Caco-2 (cell line): ENCODE data around the gene VDR. TPM values are rescaled to one million over a fixed set of nuclear protein-coding genes. Genes with fewer than 3 reads are reported as not detected.

ENCODE experiments used
- BruUV-seq: library from RNA; stranded (reverse); fragments of 400-500 nt; replicated peaks from 2 replicates; lab custom pipeline; 2021; lab: Mats Ljungman, UMichigan
- CTCF ChIA-PET: fragments of 300-600 bp; sonication (Branson Sonifier 250); formaldehyde crosslinking; loops from one replicate; lab custom pipeline; 2022; ENCODE audit warnings: antibody characterized with exemption; lab: Charles Lee
- POLR2A ChIA-PET: fragments of 300-600 bp; sonication (Branson Sonifier 250); formaldehyde crosslinking; loops from one replicate; lab custom pipeline; 2022; ENCODE audit warnings: antibody characterized with exemption; lab: Charles Lee
- DNase-seq, 2 experiments: peaks; one replicate each; pipeline versions ENCODE4 v3.0.0 to v3.0.0-alpha.2; 2020 to 2022
- H3K27me3 ChIP-seq: replicated peaks from 2 replicates; pipeline ENCODE4 v1.6.0; 2011; ENCODE audit warnings: low read length; ENCODE audit not compliant: control insufficient read depth, insufficient read depth
- H3K36me3 ChIP-seq: 2 replicates; pipeline ENCODE4 v1.5.1; 2011; ENCODE audit warnings: low read length; ENCODE audit not compliant: control insufficient read depth, insufficient read depth
- H3K4me1 ChIP-seq: fragments of 250-450 bp; sonication (Bioruptor Pico); 2 replicates; pipeline ENCODE4 v1.5.1; 2020; ENCODE audit warnings: mild to moderate bottlenecking
- H3K4me3 ChIP-seq: 2 replicates; pipeline ENCODE4 v1.5.1; 2011; ENCODE audit warnings: low read depth, mild to moderate bottlenecking, control low read depth, low read length
- H3K9me3 ChIP-seq: fragments of 250-450 bp; sonication (Bioruptor Pico); 2 replicates; pipeline ENCODE4 v1.5.1; 2020; ENCODE audit warnings: mild to moderate bottlenecking, moderate library complexity
- H3K27ac Mint-ChIP-seq: one replicate; pipeline ENCODE4 v1.8.0; 2022; ENCODE audit warnings: mixed read lengths; ENCODE audit not compliant: unreplicated experiment
- H3K27me3 Mint-ChIP-seq: one replicate; pipeline ENCODE4 v1.8.0; 2022; ENCODE audit warnings: mixed read lengths; ENCODE audit not compliant: insufficient read depth, unreplicated experiment
- H3K36me3 Mint-ChIP-seq: one replicate; pipeline ENCODE4 v1.8.0; 2022; ENCODE audit warnings: mild to moderate bottlenecking, mixed read lengths; ENCODE audit not compliant: insufficient read depth, unreplicated experiment
- H3K4me1 Mint-ChIP-seq: one replicate; pipeline ENCODE4 v1.8.0; 2022; ENCODE audit warnings: low read depth, mixed read lengths; ENCODE audit not compliant: unreplicated experiment
- H3K4me3 Mint-ChIP-seq: one replicate; pipeline ENCODE4 v1.8.0; 2022; ENCODE audit warnings: mild to moderate bottlenecking, moderate library complexity, mixed read lengths; ENCODE audit not compliant: unreplicated experiment
- H3K9me3 Mint-ChIP-seq: one replicate; pipeline ENCODE4 v1.8.0; 2022; ENCODE audit warnings: mixed read lengths; ENCODE audit not compliant: unreplicated experiment
- intact Hi-C: fragments of 100-400 bp; cut with micrococcal nuclease; formaldehyde crosslinking; loops from one replicate; pipeline ENCODE4 v1.10.0; 2022; ENCODE audit not compliant: unreplicated experiment
- total RNA-seq: library from RNA; stranded (reverse); gene quantifications from 2 replicates; pipeline ENCODE4 v1.2.3, GENCODE V29; 2022
- TF ChIP-seq, protein P1 (sequence below), 2 experiments: fragments of 200-600 bp in 1 of 2; IDR thresholded peaks; 1 replicate in 1 of 2; 2 replicates in 1 of 2; pipeline versions ENCODE4 v1.5.1 to v1.8.0; 2011 to 2022; ENCODE audit warnings: antibody characterized with exemption in 1 of 2, control low read depth in 1 of 2, inconsistent platforms in 1 of 2, low read depth in 1 of 2, low read length in 1 of 2, mild to moderate bottlenecking in 1 of 2, moderate library complexity in 1 of 2; ENCODE audit not compliant: insufficient read depth in 1 of 2, severe bottlenecking in 1 of 2, unreplicated experiment in 1 of 2

VDR gene
- total RNA-seq, 1 experiment from 2014 or later: 15.4 TPM

GRCh38 chr12:47856721-47857575, 47.8 kb downstream of the VDR start:
- Histone ChIP-seq H3K36me3 (peaks cover 2% of the 10 kb centered on the region; the same call in 1 of the 2 replicates), H3K4me1 (peaks cover 4% of the 10 kb centered on the region), H3K9me3 (no peaks in the 10 kb centered on the region), H3K4me3 (no peak overlapping the region), H3K27me3 (no peaks in the 10 kb centered on the region)
- intact Hi-C loops: no loop called here
- H3K27me3 Mint-ChIP-seq: no peaks in the 10 kb centered on the region
- POLR2A ChIA-PET: no interaction called here
- peaks cover 8% of the 10 kb centered on the region for H3K4me1 Mint-ChIP-seq
- H3K36me3 Mint-ChIP-seq: no peaks in the 10 kb centered on the region
- H3K27ac Mint-ChIP-seq: no peak overlapping the region
- TF ChIP-seq, protein P1, sequence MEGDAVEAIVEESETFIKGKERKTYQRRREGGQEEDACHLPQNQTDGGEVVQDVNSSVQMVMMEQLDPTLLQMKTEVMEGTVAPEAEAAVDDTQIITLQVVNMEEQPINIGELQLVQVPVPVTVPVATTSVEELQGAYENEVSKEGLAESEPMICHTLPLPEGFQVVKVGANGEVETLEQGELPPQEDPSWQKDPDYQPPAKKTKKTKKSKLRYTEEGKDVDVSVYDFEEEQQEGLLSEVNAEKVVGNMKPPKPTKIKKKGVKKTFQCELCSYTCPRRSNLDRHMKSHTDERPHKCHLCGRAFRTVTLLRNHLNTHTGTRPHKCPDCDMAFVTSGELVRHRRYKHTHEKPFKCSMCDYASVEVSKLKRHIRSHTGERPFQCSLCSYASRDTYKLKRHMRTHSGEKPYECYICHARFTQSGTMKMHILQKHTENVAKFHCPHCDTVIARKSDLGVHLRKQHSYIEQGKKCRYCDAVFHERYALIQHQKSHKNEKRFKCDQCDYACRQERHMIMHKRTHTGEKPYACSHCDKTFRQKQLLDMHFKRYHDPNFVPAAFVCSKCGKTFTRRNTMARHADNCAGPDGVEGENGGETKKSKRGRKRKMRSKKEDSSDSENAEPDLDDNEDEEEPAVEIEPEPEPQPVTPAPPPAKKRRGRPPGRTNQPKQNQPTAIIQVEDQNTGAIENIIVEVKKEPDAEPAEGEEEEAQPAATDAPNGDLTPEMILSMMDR (IDR thresholded peaks at IDR 0.05; ENCODE audit: insufficient read depth in 1 of 2, low read depth in 1 of 2, low read length in 1 of 2, severe bottlenecking in 1 of 2, unreplicated experiment in 1 of 2): no peak
- no peak overlapping the region for H3K4me3 Mint-ChIP-seq
- no peak for DNase-seq
- H3K9me3 Mint-ChIP-seq: no peaks in the 10 kb centered on the region
- BruUV-seq: no TSS peak
- CTCF ChIA-PET: interaction anchor here (0.6 kb wide), 1 partner anchor 1831 kb away, joined by 3 read pairs; no protein-coding TSS in a partner anchor

GRCh38 chr12:47856094-47856493, 48.7 kb downstream of the VDR start:
- no peaks in the 10 kb centered on the region for H3K36me3 Mint-ChIP-seq
- Histone ChIP-seq H3K9me3 (no peaks in the 10 kb centered on the region), H3K27me3 (no peaks in the 10 kb centered on the region), H3K36me3 (peaks cover 2% of the 10 kb centered on the region; the same call in 1 of the 2 replicates), H3K4me3 (no peak overlapping the region), H3K4me1 (peaks cover 11% of the 10 kb centered on the region)
- ChIA-PET CTCF (interaction anchor here (0.6 to 1.2 kb wide), 5 partner anchors 19 to 141 kb away, joined by 3 to 8 read pairs (median 3); partner anchors contain the start of gene VDR), POLR2A (no interaction called here)
- DNase-seq: no peak
- H3K4me1 Mint-ChIP-seq: peaks cover 16% of the 10 kb centered on the region
- H3K9me3 Mint-ChIP-seq: no peaks in the 10 kb centered on the region
- H3K27ac Mint-ChIP-seq: no peak overlapping the region
- intact Hi-C loops: no loop called here
- H3K4me3 Mint-ChIP-seq: no peak overlapping the region
- no TSS peak for BruUV-seq
- TF ChIP-seq, protein P1 (IDR thresholded peaks at IDR 0.05; ENCODE audit: insufficient read depth in 1 of 2, low read depth in 1 of 2, low read length in 1 of 2, severe bottlenecking in 1 of 2, unreplicated experiment in 1 of 2): no peak
- H3K27me3 Mint-ChIP-seq: no peaks in the 10 kb centered on the region

GRCh38 chr12:47855502-47855901, 49.3 kb downstream of the VDR start:
- Mint-ChIP-seq H3K4me3 (no peak overlapping the region), H3K9me3 (no peaks in the 10 kb centered on the region), H3K4me1 (peaks cover 22% of the 10 kb centered on the region), H3K36me3 (no peaks in the 10 kb centered on the region), H3K27me3 (no peaks in the 10 kb centered on the region), H3K27ac (no peak overlapping the region)
- intact Hi-C loops: no loop called here
- ChIA-PET CTCF (interaction anchor here (0.6 to 1.2 kb wide), 5 partner anchors 18 to 140 kb away, joined by 3 to 8 read pairs (median 3); partner anchors contain the start of gene VDR), POLR2A (no interaction called here)
- Histone ChIP-seq H3K27me3 (no peaks in the 10 kb centered on the region), H3K4me3 (no peak overlapping the region), H3K9me3 (no peaks in the 10 kb centered on the region), H3K4me1 (peaks cover 16% of the 10 kb centered on the region), H3K36me3 (peaks cover 2% of the 10 kb centered on the region; the same call in 1 of the 2 replicates)
- peak in 1 of 2 experiments; percentile 41 for DNase-seq
- TF ChIP-seq, protein P1 (IDR thresholded peaks at IDR 0.05; ENCODE audit: insufficient read depth in 1 of 2, low read depth in 1 of 2, low read length in 1 of 2, severe bottlenecking in 1 of 2, unreplicated experiment in 1 of 2): peak; percentile 32 to 54
- BruUV-seq: no TSS peak
